GM12874 (cell line): ENCODE measurements around the gene INO80.

Experiments
- CTCF ChIP-seq: IDR thresholded peaks from 2 replicates; pipeline ENCODE4 v1.5.1; 2011; ENCODE audit warnings: low read depth, mild to moderate bottlenecking, control low read depth, low read length, moderate library complexity; ENCODE audit not compliant: insufficient read depth

Gene INO80

GRCh38 chr15:40984964-40985363 lies 131.1 kb downstream of the INO80 start:
- TF ChIP-seq CTCF = no peak

GRCh38 chr15:40984406-40984805 lies 131.7 kb downstream of the INO80 start:
- TF ChIP-seq CTCF = no peak

- no peak for TF ChIP-seq CTCF
These were observed 133.2 kb downstream of the INO80 start for GRCh38 chr15:40982855-40983254.

GRCh38 chr15:40981186-40981585 lies 134.9 kb downstream of the INO80 start:
- TF ChIP-seq CTCF = no peak

- TF ChIP-seq CTCF = no peak
These were observed 137.5 kb downstream of the INO80 start for GRCh38 chr15:40978562-40978961.

- no peak for TF ChIP-seq CTCF
These were observed 137.9 kb downstream of the INO80 start for GRCh38 chr15:40978141-40978540.

GRCh38 chr15:40976819-40977218 lies 139.3 kb downstream of the INO80 start:
- TF ChIP-seq CTCF = no peak

- no peak for TF ChIP-seq CTCF
These were observed 141.2 kb downstream of the INO80 start for GRCh38 chr15:40974879-40975278.
